ENCODE data around the gene KNSTRN.
A peak's percentile ranks its signal among the peaks of the same experiment; 100 is the strongest.

Gene KNSTRN

DNA sequence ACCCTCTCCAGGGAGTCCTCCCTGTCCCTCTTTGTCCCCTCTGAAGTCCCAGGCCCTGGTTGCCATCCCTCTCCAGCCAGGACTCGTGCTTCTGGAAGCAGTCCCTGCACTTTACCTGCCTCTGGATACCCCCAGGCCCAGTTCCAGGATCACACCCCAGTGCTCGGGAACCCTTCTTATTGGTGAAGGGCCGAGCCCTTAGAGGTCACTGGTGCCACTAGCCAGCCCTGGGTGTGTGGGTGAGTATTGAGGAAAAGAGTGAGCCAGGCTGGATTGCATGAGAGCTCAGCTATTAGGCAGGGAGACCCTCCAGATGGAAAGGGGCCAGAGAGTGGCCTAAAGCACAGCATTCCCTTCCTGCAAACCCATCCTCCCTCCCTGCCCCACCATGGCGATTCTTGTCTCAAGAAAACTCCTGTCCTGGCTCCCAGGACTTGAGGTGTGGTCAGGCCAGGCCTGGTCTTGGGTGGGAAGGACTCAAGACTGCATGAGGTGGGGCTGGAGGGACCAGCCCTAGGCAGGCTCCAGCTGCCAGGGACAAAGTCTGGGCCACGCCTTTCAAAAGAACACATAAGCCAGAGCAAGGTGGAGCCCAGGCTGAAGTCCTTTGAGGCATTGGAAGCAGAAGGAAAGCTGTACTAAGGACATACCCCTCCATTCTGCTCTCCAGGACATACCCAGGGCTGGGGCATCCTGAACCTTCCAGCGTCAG, 36.5 kb upstream of the KNSTRN start:
- no peak for DNase-seq

DNA sequence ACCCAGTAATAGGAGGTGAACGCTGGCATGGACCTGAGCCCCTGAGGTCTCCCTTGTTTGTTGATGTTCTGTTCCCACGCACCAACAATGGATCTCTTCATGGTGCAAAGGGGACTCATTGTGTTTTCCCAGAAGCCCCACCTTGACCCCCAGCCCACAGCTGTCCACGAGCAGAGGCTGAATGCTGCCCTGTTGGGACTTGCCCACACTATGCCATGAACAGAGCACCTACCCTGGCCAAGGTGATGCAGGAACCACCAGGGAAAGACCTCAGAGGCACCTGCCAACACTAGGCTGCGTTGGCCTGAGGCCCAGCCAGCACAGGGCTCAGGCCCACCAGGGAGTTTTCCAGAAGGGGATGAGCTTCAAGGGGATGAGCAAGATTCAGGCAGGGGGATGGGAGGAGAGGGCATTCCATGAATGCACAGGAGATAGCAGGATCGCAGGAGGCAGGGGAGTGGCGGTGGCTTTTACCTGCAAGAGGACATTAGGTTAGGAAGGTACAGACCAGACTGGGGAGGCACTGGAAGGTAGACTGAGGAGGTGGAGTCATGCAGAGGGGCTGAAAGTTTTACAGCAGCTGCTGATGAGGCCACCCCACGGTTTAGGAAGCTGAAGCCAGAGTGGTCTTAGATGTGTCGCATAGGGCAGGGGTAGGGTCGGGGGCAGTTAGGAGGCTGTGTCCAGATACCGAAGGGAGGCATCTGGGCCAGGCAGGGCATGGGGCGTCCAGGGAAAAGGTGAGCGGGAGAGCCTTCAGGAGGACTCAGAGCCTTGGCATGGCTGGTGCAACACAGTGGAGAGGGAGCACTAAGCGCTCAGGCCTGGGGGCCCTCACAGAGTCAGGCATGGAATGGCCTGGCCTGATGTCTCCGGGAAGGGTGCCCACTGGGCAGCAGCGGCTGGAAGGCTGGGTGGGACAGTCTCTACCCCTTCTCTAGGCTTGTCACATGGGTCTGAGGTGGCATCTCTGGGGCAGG, 35.7 kb upstream of the KNSTRN start:
- no peak for DNase-seq

DNA sequence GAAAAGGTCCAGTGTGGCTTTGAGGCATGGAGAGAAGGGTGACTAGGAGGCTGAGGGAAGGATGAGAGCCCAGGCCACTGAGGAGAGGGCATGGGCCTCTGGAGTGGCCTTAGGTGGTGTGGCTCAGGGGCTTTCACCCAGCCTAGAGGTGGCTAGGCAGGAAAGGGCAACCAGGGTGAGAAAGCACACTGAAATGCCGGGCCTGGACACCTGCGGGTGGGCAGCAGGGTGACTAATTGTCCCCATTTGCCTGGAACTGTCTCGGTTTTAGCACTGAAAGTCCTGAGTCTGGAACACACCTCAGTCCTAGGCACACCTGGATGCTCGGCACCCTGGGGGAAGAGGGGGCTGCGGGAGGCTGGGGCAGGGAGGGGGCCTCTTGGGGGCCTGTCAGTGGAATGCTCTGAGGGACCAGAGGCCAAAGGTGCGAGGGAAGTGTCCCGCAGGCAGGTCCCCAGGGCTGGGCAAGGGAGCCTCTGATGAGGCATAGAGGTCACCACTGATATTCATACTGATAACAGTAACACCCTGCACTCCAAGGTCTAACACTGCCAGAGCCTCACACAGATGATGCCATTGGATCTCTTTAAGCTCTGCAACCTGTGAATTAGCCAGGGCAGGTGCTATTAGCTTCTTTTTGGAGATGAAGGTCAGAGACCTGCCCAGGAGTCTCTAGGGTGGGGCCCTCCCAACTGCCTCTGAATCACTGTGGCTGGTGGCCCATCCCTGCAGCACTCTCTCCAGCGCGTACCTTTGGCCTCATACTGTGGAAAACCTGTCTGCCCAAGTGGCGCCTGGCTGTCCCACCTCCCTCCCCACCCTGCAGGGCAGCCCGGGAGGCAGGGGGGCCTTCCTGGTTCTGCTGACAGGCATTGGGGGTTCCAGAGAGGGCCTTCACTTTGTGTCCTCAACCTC, 34.7 kb upstream of the KNSTRN start:
- DNase-seq: no peak

DNA sequence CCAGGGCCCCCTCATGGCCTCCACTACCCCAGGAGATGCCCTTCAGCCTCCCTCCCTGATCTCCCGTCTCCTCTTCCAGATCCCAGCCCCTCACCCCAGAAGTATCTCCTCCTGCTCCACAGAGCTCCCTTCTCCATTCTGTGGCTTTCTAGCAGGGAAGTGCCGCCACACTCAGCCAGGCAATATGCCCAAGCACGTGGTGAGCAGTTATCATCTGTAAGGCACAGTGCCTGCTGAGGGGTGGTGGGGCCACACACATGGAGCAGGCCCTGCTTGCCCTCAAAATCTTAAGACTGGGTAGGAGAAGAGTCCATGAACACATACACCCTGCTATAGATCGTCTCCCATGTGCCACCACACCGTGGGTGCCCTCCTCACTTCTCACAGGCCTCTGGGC, 34.0 kb upstream of the KNSTRN start:
- DNase-seq: no peak

DNA sequence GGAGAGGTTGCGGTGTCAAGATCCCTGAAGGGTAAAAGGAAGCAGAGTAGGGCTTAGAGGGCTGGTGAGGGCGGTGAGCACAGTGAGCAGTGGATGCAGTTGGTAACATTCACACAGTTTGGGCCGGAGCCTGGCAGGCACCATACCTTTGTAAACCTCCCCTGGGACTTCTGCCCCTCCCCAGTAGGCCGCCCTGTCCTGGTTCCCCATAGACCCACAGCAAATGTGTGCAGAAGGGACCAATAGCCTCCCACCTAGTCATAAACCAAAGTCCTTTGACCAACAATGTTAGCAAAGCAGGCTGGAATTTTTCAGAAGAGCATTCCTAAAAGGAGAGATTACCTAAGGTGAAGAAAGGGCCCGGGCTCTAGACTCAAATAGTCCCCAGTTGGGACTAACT, 33.4 kb upstream of the KNSTRN start:
- no peak for DNase-seq

DNA sequence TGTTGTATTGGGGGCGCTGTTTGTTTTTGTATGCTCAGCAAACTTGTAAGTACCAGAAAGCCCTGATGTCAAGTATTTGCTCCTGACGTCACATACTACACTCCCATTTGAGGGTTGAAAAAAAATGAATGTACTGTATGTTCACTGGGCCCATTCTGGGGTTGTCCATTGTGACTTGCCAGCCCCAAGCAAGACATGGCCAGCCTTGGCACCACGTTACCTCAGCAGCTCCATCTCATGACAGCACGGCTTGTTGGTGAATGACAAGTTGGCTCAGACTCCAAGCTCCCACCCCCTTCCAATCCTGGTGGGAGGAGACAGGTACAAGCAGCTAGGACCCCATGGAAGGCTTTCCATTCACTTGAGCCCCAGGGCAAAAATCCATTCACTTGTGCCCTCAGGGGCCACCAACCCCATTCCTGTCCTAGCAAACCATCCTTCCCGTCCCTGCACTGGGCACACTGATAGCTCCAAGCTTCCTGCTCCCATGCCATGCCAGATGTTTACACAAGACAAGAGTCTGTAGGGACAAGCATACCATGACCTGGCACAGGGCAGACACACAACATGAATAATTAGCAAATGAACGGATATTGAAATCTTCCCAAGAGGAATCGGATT, 30.1 kb upstream of the KNSTRN start:
- DNase-seq: no peak

DNA sequence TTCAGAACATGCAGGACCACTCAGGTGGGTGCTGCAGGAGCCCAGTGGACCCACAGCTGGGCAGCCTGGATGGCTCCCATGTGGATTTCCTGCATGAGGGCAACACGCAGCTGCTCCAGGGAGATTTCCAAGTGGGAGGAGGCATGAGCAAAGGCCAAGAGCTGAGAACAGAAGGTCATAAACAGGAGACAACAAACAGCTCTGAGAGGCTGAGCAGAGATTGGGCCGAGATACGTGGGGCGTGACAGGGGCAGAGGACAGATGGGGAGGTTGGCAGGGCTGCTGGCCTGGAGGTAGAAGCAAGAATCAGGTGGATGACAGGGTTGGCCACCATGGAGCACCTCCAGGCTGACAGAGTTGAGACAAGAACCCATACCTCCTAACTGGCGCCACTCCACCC, 28.8 kb upstream of the KNSTRN start:
- no peak for DNase-seq

DNA sequence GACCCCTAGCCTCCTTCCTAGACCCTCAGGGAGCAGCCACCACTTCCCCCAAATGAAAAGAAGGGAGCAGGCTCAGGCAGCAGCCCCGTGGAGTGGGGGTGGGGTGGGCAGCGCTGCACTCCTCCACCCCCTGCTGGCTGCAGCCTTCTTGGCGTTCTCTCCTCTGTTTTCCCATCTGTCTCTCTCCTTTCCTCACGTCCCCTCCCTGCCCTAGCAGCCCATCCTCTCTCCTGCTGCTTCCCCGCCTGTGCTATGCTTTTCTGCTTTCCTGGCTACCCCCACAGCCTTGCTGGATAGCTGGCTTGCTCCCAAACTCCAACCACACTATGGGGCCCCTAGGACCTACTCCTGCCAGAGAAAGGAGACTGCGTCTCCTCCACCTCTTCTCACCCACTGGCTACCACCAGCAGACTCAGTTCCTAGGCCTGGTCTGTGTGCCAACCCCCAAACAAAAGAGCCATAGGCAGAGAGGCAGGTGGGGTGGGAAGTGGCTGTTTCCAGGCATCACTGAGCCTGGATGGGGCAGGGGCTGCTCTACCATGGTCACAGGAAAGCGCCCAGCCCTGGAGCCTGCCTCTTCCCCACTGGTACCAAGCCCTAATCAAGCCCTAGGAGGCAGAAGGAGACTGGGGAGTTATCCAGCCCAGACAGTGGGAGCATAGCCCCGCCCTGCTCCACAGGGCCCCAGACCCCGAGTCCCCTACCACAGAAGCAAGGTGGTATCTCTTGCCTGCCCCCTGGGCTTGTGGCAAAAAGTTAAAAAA, 27.9 kb upstream of the KNSTRN start:
- no peak for DNase-seq

DNA sequence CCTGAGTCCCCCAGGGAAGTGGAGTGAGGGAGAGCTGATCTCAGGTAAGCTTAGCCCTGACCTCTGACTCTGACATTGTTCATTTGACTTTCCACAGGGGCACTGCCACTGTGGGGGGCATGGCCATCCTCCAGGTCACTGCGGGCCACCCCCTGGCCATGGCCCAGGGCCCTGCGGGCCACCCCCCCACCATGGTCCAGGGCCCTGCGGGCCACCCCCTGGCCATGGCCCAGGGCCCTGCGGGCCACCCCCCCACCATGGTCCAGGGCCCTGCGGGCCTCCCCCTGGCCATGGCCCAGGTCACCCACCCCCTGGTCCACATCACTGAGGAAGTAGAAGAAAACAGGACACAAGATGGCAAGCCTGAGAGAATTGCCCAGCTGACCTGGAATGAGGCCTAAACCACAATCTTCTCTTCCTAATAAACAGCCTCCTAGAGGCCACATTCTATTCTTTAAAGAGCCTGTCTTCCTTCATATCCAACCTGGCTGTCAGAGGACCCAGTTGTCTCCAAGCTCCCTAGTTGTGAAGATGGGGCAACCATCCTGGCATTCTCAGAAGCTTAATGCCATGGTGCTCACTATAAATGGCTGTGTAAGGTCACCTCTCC, 26.4 kb upstream of the KNSTRN start:
- no peak for DNase-seq

DNA sequence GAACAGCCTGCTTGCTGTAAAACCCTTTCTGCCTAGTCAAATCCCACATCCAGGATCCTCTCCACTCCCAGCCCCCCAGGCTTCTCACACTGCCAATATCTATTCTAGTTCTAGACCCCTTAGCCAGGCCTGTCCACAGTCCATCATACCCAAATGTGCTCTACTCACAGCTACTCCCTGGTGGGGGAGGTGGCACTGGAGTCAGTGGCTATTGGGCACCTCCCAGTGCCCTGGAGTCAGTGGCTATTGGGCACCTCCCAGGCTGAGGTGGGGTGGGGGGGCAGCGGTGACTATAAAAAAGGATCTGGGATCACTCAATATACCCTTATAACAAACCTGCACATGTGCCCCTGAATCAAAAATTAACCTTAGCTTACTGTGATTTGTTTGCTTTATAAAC, 25.3 kb upstream of the KNSTRN start:
- DNase-seq: no peak

DNA sequence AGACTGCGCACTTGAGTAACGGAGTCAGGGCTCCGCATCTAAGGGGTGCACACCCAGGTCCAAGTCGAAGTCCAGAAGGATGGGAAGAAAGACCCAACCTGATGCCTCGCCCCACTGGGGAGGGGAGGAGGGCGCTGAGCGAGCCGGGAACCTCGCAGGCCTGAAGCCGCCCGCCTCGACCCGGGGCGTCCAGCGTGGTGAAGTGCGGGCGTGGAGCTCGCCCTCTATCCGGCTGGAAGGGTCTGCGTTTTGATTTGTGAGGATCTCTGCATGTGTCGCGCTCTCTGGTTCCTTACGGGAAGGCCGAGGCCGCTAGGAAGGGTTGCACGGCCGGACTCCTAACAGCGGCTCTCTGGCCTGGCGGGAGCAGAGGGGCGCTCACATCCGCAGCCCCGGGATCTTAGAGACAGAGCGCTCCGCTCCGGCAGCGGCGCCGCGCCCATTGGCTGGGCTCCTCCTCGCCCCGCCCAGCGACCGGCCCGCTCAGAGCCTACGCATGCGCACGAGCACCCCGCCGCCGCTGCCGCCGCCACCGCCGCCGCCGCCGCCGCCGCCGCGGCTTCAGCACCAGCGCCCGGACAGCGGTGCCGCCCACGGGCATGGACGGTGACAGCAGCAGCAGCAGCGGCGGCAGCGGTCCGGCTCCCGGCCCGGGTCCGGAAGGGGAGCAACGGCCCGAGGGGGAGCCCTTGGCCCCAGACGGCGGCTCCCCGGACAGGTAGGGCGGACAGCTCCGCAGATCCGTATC, 24.6 kb upstream of the KNSTRN start, which contains the start of gene DISP2:
Gene DISP2, plus strand, starts transcription at position 497 of the 748 bp plus-strand sequence. Its CDS starts 103 bp downstream, at position 600.
- peak; percentile 80 to 90 (median 84) for DNase-seq

DNA sequence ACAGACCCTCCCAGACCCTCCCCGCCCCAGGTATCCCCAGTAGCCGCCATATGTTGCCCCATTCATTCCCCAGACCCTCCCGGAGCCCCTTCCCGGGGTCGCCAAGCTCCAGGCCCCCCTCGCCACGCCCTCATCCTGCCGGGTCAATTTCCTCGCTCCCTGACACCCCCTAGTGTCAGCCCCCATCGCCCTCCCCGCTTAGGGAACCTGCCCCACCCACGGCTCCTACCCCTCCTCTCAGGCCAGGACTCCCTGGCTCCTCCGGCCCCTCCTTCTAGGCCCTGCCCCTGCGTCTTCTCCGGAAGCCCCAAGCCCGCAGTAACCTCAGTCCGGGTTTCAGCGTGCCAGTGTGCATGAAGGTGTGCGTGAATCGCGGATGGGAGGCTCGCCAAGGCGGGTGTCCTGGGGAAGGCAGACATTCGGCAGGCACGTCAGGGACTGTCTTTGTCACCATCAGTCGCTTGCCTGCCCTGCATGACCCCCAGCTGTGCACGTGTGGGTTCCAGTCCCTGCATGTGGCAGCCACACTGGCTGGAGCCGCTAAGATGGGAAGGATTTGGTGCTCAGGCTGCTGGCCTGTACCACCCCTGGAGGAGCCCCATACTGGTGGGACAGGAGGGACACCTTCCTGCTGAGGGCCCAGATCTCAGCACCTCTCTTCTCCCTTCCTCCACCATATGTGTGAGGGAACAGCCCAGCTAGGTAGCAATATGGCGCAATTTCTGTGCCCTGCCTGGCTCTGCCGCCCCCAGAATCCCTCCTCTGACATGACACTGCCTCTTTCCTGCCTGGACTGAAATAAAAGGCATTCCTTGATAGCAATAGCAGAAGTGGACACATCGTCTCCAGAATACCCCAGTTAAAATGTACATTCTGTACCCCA, 23.8 kb upstream of the KNSTRN start:
- DNase-seq: no peak

DNA sequence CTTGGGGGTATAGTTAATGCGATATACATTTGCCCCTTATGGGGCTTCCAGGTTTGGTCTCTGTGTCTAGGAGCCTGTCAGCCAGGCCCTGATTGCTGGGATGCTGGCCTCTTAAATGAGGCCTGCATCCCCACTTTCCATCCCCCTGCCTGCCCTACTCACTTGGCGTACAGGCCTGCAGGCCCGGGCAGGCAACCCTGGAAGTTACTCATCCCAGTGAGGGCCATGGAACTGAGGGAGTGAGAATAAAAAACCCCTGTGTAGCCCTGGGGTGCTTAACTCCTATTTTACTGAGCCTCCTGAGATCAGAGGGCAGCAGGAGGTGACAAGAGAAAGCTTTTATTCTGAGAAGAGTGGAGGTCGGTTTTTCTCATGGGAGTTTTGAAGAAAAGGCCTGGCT, 22.5 kb upstream of the KNSTRN start:
- no peak for DNase-seq

DNA sequence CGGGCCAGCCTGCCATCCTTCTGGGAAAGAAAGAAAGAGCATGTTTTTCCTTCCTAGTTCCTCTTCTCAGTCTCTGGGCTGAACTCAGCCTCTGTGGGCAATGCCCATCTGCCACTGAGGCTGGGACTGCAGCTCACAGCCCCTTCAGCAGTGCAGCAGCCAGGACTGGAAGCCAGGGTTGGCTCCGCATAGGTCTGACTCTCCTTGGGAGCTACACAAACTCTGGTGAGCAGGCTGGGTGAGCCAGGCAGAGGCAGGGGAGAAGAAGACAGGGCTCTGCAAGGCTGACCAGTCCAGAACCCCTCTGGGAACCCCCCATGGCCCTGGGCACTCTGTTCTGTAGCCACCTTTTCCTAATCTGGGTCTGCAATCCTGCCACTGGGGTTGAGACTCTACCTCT, 20.9 kb upstream of the KNSTRN start:
- no peak for DNase-seq

DNA sequence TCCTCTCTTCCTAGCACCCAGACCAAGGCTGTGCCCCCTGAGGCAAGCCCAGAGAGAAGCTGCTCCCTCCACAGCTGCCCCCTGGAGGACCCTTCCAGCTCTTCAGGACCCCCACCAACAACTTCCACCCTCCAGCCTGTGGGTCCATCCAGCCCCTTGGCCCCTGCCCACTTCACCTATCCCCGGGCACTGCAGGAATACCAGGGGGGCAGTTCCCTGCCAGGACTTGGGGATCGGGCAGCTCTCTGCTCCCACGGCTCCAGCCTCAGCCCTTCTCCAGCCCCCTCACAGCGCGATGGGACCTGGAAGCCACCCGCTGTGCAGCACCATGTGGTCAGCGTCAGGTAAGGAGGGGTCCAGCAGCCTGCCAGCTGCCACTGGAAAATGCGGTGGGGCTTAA, 18.9 kb upstream of the KNSTRN start:
- DNase-seq: no peak

DNA sequence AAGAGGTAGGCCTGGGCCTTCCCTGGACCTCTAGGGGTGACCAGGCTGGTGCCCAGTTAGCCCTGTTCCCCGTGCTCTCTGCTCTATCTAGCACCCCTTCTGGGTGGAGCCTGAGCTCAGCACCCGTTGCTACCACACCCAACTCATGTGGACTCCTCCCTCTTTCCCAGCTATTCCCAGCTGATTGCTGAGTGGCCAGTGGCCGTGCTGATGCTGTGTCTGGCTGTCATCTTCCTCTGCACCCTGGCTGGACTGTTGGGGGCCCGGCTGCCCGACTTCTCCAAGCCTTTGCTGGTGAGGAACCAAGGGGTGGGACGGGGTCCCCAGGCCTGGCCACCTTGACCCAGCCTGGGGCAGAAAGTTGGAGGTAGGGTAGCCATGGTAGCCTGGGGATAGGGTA, 18.3 kb upstream of the KNSTRN start:
- no peak for DNase-seq

DNA sequence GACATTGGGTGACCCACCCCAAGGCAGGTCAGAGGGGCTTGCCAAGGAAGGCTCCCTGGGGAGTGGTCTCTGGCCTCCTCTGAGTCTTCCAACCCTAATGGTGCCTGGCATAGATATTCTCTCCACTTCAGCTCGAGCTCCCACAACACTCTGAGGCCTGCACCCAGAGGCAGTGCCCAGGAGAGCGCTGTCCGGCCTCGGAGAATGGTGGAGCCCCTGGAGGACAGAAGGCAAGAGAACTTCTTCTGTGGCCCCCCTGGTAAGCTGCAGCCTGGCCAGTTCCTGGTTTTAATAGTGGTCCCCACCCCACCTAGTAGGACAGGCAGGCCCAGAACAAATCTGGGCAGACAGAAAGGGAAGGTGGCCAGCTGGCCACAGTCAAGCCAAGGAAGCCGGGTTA, 17.5 kb upstream of the KNSTRN start:
- DNase-seq: no peak

DNA sequence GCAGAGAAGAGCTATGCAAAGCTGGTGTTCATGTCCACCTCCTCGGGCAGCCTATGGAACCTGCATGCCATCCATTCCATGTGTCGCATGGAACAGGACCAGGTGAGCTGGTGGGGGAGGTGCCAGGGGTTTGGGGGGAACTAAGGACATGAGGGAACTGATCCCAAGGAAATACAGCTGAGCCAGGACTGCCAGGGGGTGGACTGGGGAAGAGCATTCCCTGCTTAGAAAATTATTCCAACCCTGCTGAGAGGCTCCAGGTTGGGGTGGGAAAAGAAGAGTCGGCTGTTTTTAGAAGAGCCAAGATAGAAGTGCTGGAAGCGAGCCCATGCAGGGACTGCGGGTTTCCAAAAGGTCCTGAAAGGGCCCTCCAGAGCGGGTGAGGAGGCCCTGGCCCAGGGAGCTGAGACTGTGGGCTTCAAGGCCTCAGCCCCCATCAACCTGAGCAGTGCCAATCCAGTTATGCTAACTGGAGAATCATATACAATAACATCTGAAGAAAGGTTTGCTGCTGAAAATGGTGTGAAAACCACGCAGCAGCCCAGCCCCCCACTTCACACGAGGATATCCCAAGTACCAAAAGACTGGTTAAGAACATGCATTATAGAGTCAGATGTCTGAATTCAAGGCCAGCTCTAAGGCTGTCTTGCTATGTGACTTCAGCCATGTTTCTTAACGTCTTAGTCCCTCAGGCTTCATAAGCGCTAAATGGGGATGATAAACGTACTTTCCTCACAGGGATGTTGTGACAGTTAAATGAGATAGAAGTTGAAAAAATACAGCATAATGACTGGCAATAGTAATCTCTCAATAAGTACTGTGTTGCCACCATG, 16.7 kb upstream of the KNSTRN start:
- no peak for DNase-seq
